HL-60 (cell line): ENCODE results near the gene CMTM5.

Experiments used
- POLR2AphosphoS5 ChIP-seq: IDR thresholded peaks from 2 replicates; pipeline ENCODE4 v1.6.1; 2012; ENCODE audit warnings: low read depth
- REST ChIP-seq: IDR thresholded peaks from 2 replicates; pipeline ENCODE4 v1.6.1; 2012; ENCODE audit warnings: low read depth; ENCODE audit not compliant: insufficient replicate concordance
- TF ChIP-seq, protein P1 (sequence below): IDR thresholded peaks from one replicate; pipeline ENCODE4 v1.5.1; 2011; ENCODE audit warnings: low read length, control low read depth, inconsistent platforms; ENCODE audit not compliant: insufficient read depth

GRCh38 chr14:23407516-23408306, 30.9 kb downstream of the CMTM5 start, which contains the start of gene MYH6:
- TF ChIP-seq POLR2AphosphoS5 (no peak), REST (no peak)
- TF ChIP-seq, protein P1, sequence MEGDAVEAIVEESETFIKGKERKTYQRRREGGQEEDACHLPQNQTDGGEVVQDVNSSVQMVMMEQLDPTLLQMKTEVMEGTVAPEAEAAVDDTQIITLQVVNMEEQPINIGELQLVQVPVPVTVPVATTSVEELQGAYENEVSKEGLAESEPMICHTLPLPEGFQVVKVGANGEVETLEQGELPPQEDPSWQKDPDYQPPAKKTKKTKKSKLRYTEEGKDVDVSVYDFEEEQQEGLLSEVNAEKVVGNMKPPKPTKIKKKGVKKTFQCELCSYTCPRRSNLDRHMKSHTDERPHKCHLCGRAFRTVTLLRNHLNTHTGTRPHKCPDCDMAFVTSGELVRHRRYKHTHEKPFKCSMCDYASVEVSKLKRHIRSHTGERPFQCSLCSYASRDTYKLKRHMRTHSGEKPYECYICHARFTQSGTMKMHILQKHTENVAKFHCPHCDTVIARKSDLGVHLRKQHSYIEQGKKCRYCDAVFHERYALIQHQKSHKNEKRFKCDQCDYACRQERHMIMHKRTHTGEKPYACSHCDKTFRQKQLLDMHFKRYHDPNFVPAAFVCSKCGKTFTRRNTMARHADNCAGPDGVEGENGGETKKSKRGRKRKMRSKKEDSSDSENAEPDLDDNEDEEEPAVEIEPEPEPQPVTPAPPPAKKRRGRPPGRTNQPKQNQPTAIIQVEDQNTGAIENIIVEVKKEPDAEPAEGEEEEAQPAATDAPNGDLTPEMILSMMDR, result no peak
